RCC 7860 (cell line): ENCODE results near the gene PBRM1.
"Not testable (repeated sequence)": the region's sequence is repeated elsewhere in the genome, so short reads cannot be mapped to it uniquely, and the experiment has no call there.

Experiments
- DNase-seq: peaks from one replicate; pipeline ENCODE4 v3.0.0-alpha.2; 2015; ENCODE audit warnings: low spot score
- FAIRE-seq: peaks from 2 replicates; lab custom pipeline; 2012; peaks lifted over from hg19 to GRCh38; lab: Jason Lieb, UNC

PBRM1 gene

DNA sequence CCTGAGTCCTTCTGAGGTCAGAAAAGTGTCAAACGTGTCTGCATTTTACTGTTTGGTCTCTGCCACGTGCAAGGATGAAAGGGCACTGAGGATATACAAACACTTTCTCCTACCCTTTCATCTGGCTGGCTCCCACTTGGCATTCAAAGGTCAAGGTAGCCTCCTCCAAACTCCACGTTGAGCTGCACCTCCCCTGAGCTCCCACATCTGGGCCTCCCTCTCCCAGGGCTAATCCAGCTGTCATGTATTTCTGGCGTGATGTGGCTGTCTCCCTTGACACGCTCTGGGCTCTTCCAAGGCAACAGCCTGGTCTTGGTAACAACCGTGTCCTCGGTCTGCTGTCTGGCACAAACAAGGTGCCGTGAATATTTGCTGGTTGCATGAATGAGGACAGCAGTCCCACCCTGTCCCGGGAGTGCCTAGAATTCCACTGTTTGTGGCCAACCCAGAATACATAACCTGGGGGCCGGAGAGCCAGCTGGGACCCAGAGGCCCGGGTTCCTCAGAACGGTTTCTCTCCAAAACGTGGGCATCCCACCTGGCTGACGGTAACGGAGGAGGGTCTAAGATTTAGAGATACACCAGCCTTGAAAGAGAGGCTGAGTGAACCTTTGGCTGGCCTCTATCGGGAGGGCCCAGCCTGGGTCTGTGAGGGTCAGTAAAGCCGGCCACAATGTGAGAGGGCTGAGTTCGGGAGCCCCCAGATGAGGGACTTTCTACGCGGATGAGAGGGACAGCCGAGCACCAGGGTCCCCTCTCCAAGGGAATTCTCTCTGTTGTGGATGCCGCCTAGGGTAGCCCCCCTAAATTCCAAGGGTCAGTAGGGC is 19.1 kb upstream of the PBRM1 start:
- FAIRE-seq, result no peak
- peak; percentile 25 for DNase-seq

DNA sequence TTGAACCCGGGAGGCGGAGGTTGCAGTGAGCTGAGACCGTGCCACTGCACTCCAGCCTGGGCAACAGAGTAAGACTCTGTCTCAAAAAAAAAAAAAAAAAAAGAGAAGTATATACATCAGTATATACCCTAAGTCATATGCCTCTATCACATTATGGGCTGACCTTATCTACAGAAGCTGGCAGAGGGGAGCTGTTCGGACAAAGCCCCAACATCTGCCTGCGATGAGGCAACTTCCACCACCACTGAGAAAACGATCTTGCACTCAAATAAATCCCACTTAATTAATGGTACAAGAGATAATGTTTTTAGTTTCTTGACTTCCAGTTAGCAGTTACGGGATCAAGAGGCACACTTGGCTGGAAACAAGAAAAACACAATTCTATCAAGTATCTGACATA is 17.6 kb upstream of the PBRM1 start:
- DNase-seq, result no peak
- FAIRE-seq, result no peak

DNA sequence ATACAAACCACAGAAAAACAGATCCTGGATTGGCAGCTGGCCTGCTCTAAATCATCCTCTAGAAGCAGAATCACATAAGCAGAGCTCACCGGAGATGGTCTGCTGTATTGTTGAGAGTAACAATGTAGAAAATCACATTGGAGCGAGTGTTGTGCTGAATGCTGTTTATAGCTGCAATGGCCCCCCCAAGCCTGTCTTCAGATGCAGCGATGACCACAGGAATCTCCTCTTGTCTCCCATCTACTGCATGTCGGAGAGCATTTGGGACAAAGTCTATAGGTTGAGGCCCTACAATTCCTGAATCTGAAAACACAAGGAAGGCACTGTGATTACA is 11.9 kb upstream of the PBRM1 start:
- FAIRE-seq (no peak), DNase-seq (no peak)

DNA sequence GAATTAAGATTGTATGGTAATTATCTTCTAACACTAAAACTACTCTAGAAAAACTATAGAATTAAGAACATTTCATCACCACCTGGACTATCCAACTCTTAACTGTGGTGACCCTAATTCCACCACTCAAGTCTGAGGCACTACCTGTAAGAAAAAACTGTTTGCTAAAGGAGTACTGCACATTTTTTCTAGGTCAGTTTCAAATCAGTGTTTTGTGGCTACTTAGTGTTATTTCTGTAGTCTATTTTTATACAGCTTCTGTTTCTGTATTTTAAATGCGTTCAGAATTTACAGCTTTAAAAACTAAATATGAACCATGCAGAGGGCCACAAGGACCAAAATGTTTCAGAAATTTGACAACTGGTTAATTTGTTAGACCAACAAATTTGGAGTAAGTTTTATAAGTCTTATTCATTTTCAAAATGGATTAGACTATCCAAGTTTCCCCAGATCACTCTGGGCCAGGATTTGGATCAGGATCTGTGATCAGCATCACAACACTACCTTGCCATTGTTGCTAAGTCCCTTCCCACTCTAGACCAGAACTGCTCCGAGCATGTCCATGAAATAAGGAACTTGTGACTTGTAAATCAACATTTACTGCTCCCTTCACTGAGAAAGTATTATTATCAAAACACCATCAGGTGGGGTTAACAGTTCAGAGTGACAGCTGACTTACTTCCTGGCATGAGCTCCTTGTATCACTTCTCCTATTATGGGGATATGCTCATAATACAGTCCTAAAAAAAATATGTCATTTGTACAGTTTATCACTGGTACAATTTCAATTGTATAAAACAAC is 11.3 kb upstream of the PBRM1 start:
- FAIRE-seq (no peak), DNase-seq (no peak)

DNA sequence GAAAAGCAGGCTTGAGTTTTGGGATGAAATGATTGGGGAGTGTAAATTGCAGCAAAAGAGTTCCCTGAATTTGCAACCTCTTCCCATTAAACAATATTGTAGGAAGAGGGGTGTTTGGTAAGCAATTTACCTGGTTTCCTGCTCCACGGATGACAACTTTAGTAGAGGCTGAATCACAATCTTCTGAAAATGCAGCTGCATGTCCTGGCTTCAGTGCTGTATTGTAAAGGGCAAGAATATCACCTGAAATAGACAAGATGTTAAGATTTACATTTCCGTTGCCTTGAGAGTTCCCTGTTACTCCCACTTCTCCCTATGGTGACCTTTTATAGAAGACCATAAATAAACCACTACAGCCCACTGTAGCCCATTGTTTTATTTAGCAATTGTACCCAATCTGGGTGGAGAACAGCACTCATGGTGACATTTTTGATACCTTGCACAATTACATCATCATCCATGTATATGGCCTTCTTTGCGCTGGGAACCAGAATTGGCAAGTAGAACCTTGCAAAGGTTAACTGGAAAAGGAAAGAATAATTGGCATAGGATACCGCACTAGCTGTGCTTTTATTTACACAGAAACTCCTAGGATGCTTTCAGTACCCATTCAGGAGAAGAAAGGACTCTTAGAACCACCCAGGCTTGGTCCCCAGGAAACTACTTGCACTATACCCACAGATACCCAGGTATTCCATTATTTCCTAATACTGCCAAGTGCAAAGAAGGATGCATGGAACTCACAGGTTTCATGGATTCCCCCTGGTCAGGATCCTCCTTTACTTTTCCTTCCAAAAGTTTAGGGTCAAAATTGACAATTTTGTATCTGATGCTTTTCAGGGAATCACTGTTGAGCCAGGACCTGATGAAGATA is 10.3 kb upstream of the PBRM1 start:
- FAIRE-seq, result no peak

DNA sequence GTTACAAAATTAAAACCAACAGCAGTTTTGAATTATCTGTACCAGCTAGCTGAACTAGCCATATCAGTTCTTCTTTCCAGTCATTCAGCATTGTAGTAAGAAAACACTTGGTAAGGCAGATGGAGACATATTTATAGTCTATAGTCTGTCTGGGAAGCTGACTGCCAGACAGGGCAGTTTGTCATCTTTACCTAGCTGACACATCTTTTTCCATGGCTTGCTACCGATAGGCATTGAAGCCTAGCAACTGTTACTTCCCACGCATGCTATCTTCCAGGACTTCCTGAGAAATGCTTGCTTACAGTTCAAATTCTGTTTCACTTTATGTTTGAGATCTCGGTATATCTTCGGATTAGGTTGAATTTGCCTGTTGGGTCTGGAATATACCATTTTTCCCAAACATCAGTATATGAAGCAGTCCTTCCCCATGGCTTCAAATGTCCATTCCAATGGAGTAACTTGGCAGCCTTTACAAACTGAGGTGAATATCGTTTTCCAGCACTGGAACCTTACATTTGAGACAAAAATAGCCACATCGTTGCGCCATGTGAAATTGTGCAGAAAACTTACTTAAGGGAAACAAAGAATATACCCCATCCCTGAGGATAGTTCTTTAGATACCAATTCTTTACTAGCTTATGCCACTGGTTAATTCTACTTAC is 8.9 kb upstream of the PBRM1 start:
- DNase-seq, result no peak
- FAIRE-seq, result no peak

More for the DNA sequence above, 10.3 kb upstream of the PBRM1 start:
- DNase-seq, result no peak

DNA sequence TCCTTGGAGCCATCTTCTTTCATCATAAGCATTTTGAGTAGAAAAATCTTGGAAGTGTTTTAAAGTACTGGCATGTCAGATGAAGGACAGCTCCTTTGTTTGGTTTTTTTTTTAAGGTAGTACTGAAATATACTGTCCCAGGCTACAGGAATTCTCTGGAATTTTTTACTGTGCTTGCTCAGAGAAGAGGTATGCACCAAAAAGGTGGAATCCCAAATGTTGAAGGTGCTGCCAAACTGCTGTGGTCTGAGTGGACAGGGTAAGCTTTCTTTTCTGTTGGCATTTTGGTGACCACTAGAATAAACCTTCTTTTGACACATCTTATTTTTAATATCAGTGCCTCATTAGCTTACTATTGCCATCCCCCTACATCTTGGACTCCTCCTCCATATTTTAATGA is 7.4 kb upstream of the PBRM1 start:
- no peak for FAIRE-seq
- no peak for DNase-seq

DNA sequence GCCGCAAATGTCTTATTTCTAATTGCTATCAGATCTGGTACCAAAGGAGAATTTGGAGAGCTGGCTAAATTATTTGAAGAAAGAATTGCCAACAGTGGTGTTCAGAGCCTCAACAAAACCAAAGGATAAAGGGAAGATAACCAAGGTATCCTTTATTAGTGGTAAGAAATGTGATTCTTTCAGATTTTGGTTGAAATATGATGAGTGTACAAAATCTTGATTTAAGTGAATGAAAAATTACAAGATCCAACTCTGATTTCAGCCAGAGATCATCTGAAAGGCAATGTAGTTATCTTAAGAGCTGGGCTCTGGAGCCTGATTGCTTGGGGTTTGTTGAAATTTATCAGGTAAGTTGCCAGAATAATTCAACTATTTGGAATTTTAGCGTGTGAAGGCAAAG is 4.8 kb upstream of the PBRM1 start:
- DNase-seq (no peak), FAIRE-seq (no peak)

DNA sequence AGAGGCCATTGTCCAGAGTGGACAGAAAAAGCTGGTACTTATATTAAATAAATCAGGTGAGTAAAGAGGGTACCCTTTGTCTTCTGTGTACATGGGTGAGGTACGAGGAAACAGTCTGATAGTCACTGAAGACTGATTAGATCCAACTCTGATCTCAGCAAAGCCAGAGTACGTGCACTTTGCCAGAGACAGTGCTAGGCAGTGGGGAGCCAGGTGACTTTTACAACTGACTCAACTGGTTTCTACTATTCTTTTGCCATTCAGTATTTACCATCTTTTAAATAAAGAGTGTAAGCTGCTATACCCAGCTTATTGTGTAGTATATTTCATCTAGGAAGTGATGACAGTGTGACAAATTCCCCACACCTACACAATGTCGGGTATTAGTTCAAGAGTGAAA is 3.4 kb upstream of the PBRM1 start:
- FAIRE-seq, result no peak
- DNase-seq, result no peak

DNA sequence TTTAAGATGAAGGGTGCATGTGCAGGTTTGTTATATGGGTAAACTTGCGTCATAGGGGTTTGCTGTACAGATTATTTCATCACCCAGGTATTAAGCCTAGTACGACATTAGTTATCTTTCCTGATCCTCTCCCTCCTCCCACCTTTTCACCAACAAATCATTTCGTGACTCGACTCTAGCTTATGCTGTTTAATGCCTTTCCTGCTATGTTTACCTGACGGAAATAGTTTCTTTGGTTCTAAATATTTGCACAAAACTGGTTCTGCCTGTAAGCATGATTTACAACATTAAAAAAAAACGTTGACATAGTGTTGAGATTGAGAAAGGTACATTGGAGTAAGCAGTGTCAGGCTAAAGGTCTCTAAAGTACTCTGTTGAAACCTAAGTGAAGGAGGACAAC is 2.6 kb upstream of the PBRM1 start:
- no peak for DNase-seq
- FAIRE-seq, result no peak

DNA sequence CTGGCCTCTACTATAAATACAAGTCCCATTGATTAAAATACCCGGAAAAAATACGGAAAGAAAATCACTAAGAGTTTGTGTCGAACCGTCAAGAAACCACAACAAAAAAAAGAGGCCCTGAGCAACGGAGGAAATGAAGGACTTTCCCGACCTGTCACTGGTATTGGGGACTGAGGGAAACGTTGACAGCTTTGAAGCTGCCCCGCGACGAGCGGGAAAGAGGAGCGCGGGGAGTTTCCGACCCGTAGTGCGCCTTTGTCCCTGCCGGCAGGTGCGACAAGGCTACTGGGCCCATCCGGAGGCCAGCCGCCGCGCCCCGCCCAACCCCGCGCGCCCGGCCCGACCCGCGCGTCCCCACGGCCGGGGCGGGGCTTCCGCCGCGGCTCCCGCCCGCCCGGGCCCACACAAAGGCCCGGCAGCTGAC is 416 bp downstream of the PBRM1 start:
- DNase-seq (peak; percentile 55), FAIRE-seq (no peak)

DNA sequence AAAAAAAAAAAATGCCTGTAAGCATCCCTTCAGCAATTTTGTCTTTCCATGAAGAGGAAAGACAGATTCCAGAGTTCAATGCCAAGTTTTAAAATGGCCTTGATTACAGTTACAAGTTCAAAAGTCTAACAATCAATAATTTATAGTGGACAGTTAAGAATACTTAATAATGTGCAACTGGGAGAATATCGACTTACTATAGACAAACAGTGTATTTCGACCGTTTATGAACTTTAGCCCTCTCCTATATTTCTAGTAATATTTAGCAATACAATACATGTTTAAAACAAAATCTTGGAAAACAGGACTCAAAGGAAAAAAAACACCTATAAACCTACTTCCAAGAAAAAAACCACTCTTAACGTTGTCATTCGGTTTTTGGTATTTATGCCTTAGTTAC is 1.5 kb downstream of the PBRM1 start:
- DNase-seq (no peak), FAIRE-seq (no peak)

DNA sequence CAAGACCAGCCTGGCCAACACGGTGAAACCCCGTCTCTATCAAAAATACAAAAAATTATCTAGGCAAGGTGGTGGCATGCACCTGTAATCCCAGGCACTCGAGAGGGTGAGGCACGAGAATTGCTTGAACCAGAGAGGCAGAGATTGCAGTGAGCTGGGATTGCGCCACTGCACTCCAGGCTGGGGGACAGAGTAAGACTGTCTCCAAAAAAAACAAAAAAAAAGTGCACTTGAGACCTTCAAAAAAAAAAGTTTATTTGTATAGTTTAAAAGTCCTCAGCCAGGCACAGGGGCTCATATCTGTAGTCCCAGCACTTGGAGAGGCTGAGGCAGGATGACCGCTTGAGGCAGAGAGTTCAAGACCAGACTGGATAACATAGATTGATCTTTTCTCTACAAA is 2.1 kb downstream of the PBRM1 start:
- no peak for DNase-seq
- no peak for FAIRE-seq

DNA sequence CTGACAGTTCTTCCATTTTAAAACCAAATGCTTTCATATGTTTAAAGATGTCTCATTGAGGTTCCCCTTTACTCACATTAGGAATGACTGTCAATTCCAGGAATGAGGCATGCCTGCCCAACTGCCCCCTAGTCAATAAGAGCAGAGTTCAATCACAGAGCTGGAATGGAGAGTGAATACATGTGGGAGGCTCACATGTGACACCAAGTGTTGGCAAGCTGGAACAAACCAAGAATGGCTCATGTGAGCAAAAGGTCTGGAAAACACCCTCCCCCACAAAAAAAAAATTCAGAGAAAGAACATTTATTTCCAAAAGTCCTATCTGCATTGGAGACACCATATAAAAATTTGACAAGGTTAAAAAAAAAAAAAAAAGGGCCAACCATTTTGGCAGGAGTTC is 3.7 kb downstream of the PBRM1 start:
- FAIRE-seq (peak; percentile 30), DNase-seq (peak; percentile 54)

DNA sequence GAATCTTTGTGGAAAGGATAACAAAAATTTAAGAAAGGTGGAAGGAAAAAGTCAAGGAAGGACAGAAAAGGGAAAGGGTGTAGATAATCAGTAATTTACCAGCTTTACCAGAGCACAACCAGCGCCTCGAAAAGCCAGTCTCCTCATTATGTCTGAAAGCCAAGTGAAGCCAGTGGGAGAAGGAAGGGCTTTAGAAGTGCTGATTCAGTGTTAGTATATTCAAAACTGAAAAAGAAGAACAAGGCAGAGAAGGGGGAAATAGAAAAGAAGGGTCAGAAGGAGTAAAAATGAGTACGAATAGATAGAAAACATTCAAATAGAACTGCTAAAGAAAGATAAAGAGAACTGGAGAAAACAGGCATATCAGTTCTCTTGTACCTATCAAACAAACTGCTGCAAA is 4.1 kb downstream of the PBRM1 start:
- FAIRE-seq (no peak), DNase-seq (no peak)

DNA sequence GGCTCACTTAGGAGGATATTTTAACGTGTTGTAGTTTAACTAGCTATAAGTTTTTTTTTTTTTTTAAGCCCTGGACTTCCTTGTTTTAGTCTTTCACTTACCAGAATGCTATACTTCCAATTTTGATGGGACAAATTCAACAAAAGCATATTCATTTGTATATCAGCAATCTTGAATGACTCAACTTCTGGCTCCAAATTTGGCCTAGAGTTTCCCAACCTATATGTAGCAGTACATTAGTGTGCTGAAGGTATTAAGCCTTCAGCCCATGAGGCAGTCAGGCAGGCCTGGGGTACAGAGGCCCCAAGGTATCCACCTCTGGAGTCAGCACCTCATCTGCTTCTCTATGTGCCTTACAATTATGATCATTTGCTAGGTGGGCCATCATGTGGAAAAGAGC is 5.9 kb downstream of the PBRM1 start:
- no peak for FAIRE-seq
- DNase-seq, result no peak

DNA sequence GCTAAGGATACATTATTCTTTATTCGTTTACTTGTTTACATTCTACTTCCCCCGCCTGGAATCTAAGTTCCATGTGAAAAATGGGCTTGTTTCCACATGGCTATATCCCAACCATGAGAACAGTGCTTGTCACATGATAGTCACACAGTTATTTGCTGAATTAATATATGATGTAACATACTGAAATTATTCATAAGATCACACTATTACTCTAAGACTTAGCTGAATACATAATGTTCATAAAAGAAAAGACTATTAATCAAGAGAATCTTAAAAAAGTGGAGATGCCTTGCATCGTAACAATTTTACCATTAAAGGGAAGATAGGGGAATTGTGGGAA is 6.5 kb downstream of the PBRM1 start:
- DNase-seq (no peak), FAIRE-seq (no peak)

DNA sequence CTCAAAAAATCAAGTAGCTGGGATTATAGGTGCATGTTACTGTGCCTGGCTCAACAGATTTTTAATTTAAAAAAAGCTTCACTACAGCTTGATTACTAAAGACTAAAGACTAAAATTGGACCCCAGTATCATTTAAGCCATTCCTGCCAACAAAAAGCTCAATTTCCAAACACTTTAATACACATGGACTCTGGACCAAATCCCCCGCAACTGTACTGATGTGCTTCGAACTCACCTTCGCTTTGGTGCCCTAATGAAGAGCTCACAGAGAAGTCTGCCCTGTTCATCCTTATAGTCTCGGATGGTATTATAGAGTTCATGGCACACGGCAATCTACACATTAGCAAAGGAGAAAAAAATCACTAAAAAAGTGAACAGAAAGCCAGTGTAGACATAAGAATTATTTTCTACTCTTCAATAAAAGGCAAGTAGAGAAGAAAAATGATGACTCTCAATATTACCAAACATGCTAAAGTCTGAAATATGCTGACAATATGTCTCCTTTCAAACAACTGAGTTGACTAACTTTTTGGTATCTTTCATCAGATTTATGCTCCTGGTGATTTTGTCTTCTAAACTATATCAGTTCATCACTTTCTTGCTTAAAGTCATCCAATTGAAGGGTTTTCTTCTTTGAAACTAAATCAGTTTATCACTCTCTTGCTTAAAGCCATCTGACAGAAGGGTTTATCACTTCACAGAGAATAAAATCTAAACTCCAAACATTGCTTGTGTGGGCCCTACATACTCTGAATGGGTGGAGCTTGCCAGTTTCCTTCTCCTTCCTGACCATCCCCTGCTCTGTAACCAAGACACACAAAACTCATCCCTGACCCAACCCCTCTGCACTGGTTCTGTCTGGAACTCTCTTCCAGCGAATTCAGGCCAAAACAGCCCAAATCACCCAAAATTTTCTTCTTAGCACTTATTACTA is 7.2 kb downstream of the PBRM1 start:
- no peak for FAIRE-seq
- DNase-seq, result no peak

DNA sequence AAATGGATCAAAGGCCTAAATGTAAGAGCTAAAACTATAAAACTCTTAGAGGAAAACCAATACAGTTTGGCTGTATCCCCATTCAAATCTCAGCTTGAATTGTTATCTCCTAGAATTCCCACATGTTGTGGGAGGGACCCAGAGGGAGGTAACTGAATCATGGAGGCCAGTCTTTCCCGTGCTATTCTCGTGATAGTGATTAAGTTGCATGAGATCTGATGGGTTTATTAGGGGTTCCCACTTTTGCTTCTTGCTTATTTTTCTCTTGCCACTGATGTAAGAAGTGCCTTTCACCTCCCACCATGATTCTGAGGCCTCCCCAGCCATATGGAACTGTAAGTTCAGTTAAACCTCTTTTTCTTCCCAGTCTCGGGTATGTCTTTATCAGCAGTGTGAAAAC is 9.5 kb downstream of the PBRM1 start:
- DNase-seq, FAIRE-seq: not testable (repeated sequence)

DNA sequence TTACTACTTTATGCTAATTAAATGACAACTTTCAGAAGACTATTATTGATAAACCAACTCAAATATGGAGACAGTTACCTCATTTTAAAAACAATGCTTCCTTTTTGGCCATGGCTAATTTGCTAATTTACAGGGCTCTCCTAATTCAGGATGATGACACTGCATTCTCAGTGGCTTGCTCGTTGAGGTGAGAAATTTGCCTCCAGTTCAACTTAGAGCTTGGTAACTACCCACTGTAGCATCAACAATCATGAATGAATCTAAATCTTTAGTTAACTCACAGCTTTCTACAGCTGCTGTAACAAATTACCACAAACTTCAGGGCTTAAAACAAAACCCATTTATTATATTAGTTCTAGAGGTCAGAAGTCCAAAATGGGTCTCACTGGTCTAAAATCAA is 14.0 kb downstream of the PBRM1 start:
- no peak for DNase-seq
- FAIRE-seq, result no peak
